Measurements from ENCODE around the gene ECSCR. TPM values are rescaled to one million over a fixed set of nuclear protein-coding genes. Genes with fewer than 3 reads are reported as not detected.
"Not testable (repeated sequence)": the region's sequence is repeated elsewhere in the genome, so short reads cannot be mapped to it uniquely, and the experiment has no call there.

ECSCR gene
- total and polyA plus RNA-seq, 2 donors = 8.7 to 12.2 TPM

DNA sequence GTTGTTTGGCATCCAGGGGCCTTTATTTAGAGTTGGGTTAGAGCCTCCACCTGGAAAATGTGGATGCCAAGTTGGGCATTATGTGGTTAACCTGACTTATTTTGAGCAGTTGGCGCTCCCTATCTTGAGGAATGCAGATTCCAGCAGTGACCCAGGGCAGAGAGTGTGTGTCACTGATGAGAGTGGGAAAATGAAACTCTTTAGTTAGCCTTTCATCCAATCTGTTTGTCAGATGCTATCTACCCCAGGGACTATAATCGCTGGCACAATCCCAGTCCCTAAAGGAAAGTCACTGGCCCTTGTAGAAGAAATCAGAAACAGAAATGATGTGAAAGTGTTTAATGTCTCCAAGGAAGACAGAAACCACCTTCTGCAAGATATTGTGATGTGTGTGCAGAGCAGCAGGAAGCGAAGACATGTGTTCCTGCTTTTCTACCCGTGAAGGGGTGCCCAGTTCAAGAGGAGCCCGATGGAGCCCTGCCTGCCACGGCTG is 30.2 kb upstream of the ECSCR start:
- Histone ChIP-seq H3K9me3 (ENCODE audit: control insufficient read depth in 2 of 2, insufficient read depth in 1 of 2, low read length in 1 of 2) (no peaks in the 10 kb centered on the region), H3K4me1 (ENCODE audit: control insufficient read depth in 2 of 2, insufficient read depth in 2 of 2, low read length in 2 of 2) (peaks cover 0 to 16% of the 10 kb centered on the region in 2 donors), H3K27me3 (ENCODE audit: control insufficient read depth in 2 of 2, insufficient read depth in 1 of 2, low read length in 1 of 2) (no peaks in the 10 kb centered on the region), H3K27ac (ENCODE audit: low read depth in 1 of 2, low read length in 1 of 2) (peak overlapping the region in 1 of 2 donors; percentile 8), H3K36me3 (ENCODE audit: control insufficient read depth in 2 of 2, insufficient read depth in 2 of 2, low read length in 1 of 2) (no peaks in the 10 kb centered on the region), H3K4me3 (ENCODE audit: low read length in 2 of 2) (no peak overlapping the region)
- peak in 1 of 9 donors; percentile 46 for DNase-seq (ENCODE audit: low read depth in 6 of 9, low spot score in 9 of 9)
- 27% methylated on average over 6 of the region's 6 CpGs for WGBS

- peak in 1 of 9 donors; percentile 48 for DNase-seq (ENCODE audit: low read depth in 6 of 9, low spot score in 9 of 9)
- H3K27ac ChIP-seq (ENCODE audit: low read depth in 1 of 2, low read length in 1 of 2) = peak overlapping the region in 1 of 2 donors; percentile 37
- H3K9me3 ChIP-seq (ENCODE audit: control insufficient read depth in 2 of 2, insufficient read depth in 1 of 2, low read length in 1 of 2) = no peaks in the 10 kb centered on the region
- WGBS = 46% methylated on average over 3 of the region's 3 CpGs
- no peaks in the 10 kb centered on the region for H3K36me3 ChIP-seq (ENCODE audit: control insufficient read depth in 2 of 2, insufficient read depth in 2 of 2, low read length in 1 of 2)
- H3K4me1 ChIP-seq (ENCODE audit: control insufficient read depth in 2 of 2, insufficient read depth in 2 of 2, low read length in 2 of 2) = peaks cover 0 to 26% of the 10 kb centered on the region in 2 donors
- no peaks in the 10 kb centered on the region for H3K27me3 ChIP-seq (ENCODE audit: control insufficient read depth in 2 of 2, insufficient read depth in 1 of 2, low read length in 1 of 2)
- H3K4me3 ChIP-seq (ENCODE audit: low read length in 2 of 2) = no peak overlapping the region
Measured at GRCh38 chr5:139488260-139488659, 25.7 kb upstream of the ECSCR start.

GRCh38 chr5:139486201-139486600 is 23.7 kb upstream of the ECSCR start:
- DNase-seq (ENCODE audit: low read depth in 6 of 9, low spot score in 9 of 9) = no peak
- peak overlapping the region in 1 of 2 donors; percentile 18 for H3K27ac ChIP-seq (ENCODE audit: low read depth in 1 of 2, low read length in 1 of 2)
- no peaks in the 10 kb centered on the region for H3K9me3 ChIP-seq (ENCODE audit: control insufficient read depth in 2 of 2, insufficient read depth in 1 of 2, low read length in 1 of 2)
- H3K27me3 ChIP-seq (ENCODE audit: control insufficient read depth in 2 of 2, insufficient read depth in 1 of 2, low read length in 1 of 2) = no peaks in the 10 kb centered on the region
- H3K4me1 ChIP-seq (ENCODE audit: control insufficient read depth in 2 of 2, insufficient read depth in 2 of 2, low read length in 2 of 2) = peaks cover 17 to 39% of the 10 kb centered on the region in 2 donors
- 95% methylated on average over 7 of the region's 7 CpGs for WGBS
- H3K4me3 ChIP-seq (ENCODE audit: low read length in 2 of 2) = no peak overlapping the region
- no peaks in the 10 kb centered on the region for H3K36me3 ChIP-seq (ENCODE audit: control insufficient read depth in 2 of 2, insufficient read depth in 2 of 2, low read length in 1 of 2)

DNA sequence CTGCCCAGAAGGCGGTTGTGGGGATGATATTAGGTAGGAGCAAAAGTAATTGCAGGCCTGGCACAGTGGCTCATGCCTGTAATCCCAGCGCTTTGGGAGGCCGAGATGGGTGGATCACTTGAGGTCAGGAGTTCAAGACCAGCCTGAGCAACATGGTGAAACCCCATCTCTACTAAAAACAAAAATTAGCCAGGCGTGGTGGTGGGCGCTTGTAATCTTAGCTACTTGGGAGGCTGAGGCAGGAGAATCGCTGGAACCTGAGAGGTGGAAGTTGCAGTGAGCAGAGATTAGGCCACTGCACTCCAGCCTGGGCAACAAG is 20.3 kb upstream of the ECSCR start:
- H3K36me3 ChIP-seq (ENCODE audit: control insufficient read depth in 2 of 2, insufficient read depth in 2 of 2, low read length in 1 of 2); DNase-seq (ENCODE audit: low read depth in 6 of 9, low spot score in 9 of 9); H3K9me3 ChIP-seq (ENCODE audit: control insufficient read depth in 2 of 2, insufficient read depth in 1 of 2, low read length in 1 of 2); H3K27me3 ChIP-seq (ENCODE audit: control insufficient read depth in 2 of 2, insufficient read depth in 1 of 2, low read length in 1 of 2): not testable (repeated sequence)
- H3K4me3 ChIP-seq (ENCODE audit: low read length in 2 of 2) = peak overlapping the region in 1 of 2 donors; percentile 57
- H3K27ac ChIP-seq (ENCODE audit: low read depth in 1 of 2, low read length in 1 of 2) = peak overlapping the region; percentile 94 to 96
- H3K4me1 ChIP-seq (ENCODE audit: control insufficient read depth in 2 of 2, insufficient read depth in 2 of 2, low read length in 2 of 2) = peaks cover 21 to 57% of the 10 kb centered on the region in 2 donors
- 43% methylated on average over 6 of the region's 6 CpGs for WGBS

GRCh38 chr5:139482050-139482889 is 19.7 kb upstream of the ECSCR start, which contains the start of gene STING1:
Gene STING1, minus strand, starts transcription at chr5:139482758. Its CDS starts 1,054 bp downstream, at chr5:139481704.
- Histone ChIP-seq H3K36me3 (ENCODE audit: control insufficient read depth in 2 of 2, insufficient read depth in 2 of 2, low read length in 1 of 2) (peaks cover 9 to 13% of the 10 kb centered on the region in 2 donors), H3K27ac (ENCODE audit: low read depth in 1 of 2, low read length in 1 of 2) (peak within 1 kb of the TSS; percentile 94 to 96), H3K4me1 (ENCODE audit: control insufficient read depth in 2 of 2, insufficient read depth in 2 of 2, low read length in 2 of 2) (peaks cover 21 to 57% of the 10 kb centered on the region in 2 donors), H3K4me3 (ENCODE audit: low read length in 2 of 2) (peak within 1 kb of the TSS; percentile 47 to 57), H3K9me3 (ENCODE audit: control insufficient read depth in 2 of 2, insufficient read depth in 1 of 2, low read length in 1 of 2) (no peaks in the 10 kb centered on the region), H3K27me3 (ENCODE audit: control insufficient read depth in 2 of 2, insufficient read depth in 1 of 2, low read length in 1 of 2) (no peaks in the 10 kb centered on the region)
- DNase-seq (ENCODE audit: low read depth in 6 of 9, low spot score in 9 of 9) = peak in 3 of 9 donors; percentile 41 to 81 (median 44)
- under 1% methylated on average over 19 of the region's 19 CpGs for WGBS

DNA sequence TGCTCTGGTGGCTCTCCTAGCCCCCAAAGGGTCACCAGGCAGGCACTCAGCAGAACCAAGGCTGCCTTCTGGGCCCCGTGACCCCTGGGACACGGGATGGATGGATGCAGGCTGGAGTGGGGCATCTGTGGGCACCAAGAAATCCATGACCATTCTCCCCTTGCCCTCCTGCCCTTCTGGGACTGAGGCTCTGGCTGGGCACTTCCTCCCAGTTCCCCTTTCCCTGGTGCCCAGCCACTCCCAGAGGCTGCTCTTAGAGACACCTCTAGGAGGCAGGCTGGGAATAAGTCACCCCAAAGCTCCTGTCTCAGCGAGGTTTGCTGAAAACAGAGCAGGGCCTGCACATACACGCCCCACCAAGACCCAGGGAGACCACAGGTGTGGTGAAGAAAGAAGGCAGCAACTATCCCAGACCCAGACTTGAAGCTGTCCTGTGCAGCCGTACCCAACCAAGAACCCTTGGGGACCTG is 19.1 kb upstream of the ECSCR start:
- Histone ChIP-seq H3K27ac (ENCODE audit: low read depth in 1 of 2, low read length in 1 of 2) (peak overlapping the region; percentile 94 to 96), H3K4me1 (ENCODE audit: control insufficient read depth in 2 of 2, insufficient read depth in 2 of 2, low read length in 2 of 2) (peaks cover 21 to 59% of the 10 kb centered on the region in 2 donors), H3K9me3 (ENCODE audit: control insufficient read depth in 2 of 2, insufficient read depth in 1 of 2, low read length in 1 of 2) (no peaks in the 10 kb centered on the region), H3K27me3 (ENCODE audit: control insufficient read depth in 2 of 2, insufficient read depth in 1 of 2, low read length in 1 of 2) (no peaks in the 10 kb centered on the region), H3K36me3 (ENCODE audit: control insufficient read depth in 2 of 2, insufficient read depth in 2 of 2, low read length in 1 of 2) (peaks cover 12 to 16% of the 10 kb centered on the region in 2 donors), H3K4me3 (ENCODE audit: low read length in 2 of 2) (peak overlapping the region; percentile 47 to 57)
- DNase-seq (ENCODE audit: low read depth in 6 of 9, low spot score in 9 of 9) = no peak
- WGBS = 12% methylated on average over 5 of the region's 5 CpGs

GRCh38 chr5:139481122-139481533 is 18.6 kb upstream of the ECSCR start:
- peak overlapping the region; percentile 94 to 96 for H3K27ac ChIP-seq (ENCODE audit: low read depth in 1 of 2, low read length in 1 of 2)
- H3K27me3 ChIP-seq (ENCODE audit: control insufficient read depth in 2 of 2, insufficient read depth in 1 of 2, low read length in 1 of 2) = no peaks in the 10 kb centered on the region
- no peaks in the 10 kb centered on the region for H3K9me3 ChIP-seq (ENCODE audit: control insufficient read depth in 2 of 2, insufficient read depth in 1 of 2, low read length in 1 of 2)
- 24% methylated on average over 12 of the region's 12 CpGs for WGBS
- H3K4me3 ChIP-seq (ENCODE audit: low read length in 2 of 2) = peak overlapping the region; percentile 47 to 57
- H3K4me1 ChIP-seq (ENCODE audit: control insufficient read depth in 2 of 2, insufficient read depth in 2 of 2, low read length in 2 of 2) = peaks cover 23 to 57% of the 10 kb centered on the region in 2 donors
- peaks cover 13 to 18% of the 10 kb centered on the region in 2 donors for H3K36me3 ChIP-seq (ENCODE audit: control insufficient read depth in 2 of 2, insufficient read depth in 2 of 2, low read length in 1 of 2)
- no peak for DNase-seq (ENCODE audit: low read depth in 6 of 9, low spot score in 9 of 9)

GRCh38 chr5:139479729-139480128 is 17.2 kb upstream of the ECSCR start:
- peaks cover 37 to 68% of the 10 kb centered on the region in 2 donors for H3K4me1 ChIP-seq (ENCODE audit: control insufficient read depth in 2 of 2, insufficient read depth in 2 of 2, low read length in 2 of 2)

More at GRCh38 chr5:139479729-139480128, 17.2 kb upstream of the ECSCR start:
- H3K9me3 ChIP-seq (ENCODE audit: control insufficient read depth in 2 of 2, insufficient read depth in 1 of 2, low read length in 1 of 2); H3K4me3 ChIP-seq (ENCODE audit: low read length in 2 of 2); H3K27ac ChIP-seq (ENCODE audit: low read depth in 1 of 2, low read length in 1 of 2); DNase-seq (ENCODE audit: low read depth in 6 of 9, low spot score in 9 of 9); H3K27me3 ChIP-seq (ENCODE audit: control insufficient read depth in 2 of 2, insufficient read depth in 1 of 2, low read length in 1 of 2): not testable (repeated sequence)
- H3K36me3 ChIP-seq (ENCODE audit: control insufficient read depth in 2 of 2, insufficient read depth in 2 of 2, low read length in 1 of 2) = peaks cover 19 to 24% of the 10 kb centered on the region in 2 donors
- over 99% methylated on average over 4 of the region's 4 CpGs for WGBS

Measured in thymus (tissue), 11 donors.